ENCODE data around the gene NFYA. TPM values are rescaled to one million over a fixed set of nuclear protein-coding genes. Genes with fewer than 3 reads are reported as not detected.

The NFYA gene
- polyA plus RNA-seq, 2 of the 4 experiments (the other 2 are of a cell fraction): 11.2 to 17.0 TPM

- ChIA-PET POLR2A (no interaction called here), CTCF (interaction anchor here (0.7 to 2.5 kb wide), 3 partner anchors 30 to 94 kb away, joined by 3 to 12 read pairs (median 4); no protein-coding TSS in a partner anchor)
- 84% methylated on average over 1 of the region's 1 CpG for WGBS (ENCODE audit: missing lambda C conversion rate)
- Histone ChIP-seq H3K4me3 (no peak overlapping the region), H3K27ac (no peak overlapping the region), H3K4me1 (no peaks in the 10 kb centered on the region), H3K4me2 (no peak overlapping the region), H3K9me3 (no peaks in the 10 kb centered on the region)
- no peak for TF ChIP-seq NR3C1 (IDR thresholded peaks at IDR 0.05)
- no peak for TF ChIP-seq KDM5A (IDR thresholded peaks at IDR 0.05)
- DNase-seq (ENCODE audit: low read depth in 1 of 2, low spot score in 1 of 2) (no peak), ATAC-seq (no peak), FAIRE-seq (no peak)
Observed at GRCh38 chr6:41090841-41091761, 18.3 kb downstream of the NFYA start.

DNA sequence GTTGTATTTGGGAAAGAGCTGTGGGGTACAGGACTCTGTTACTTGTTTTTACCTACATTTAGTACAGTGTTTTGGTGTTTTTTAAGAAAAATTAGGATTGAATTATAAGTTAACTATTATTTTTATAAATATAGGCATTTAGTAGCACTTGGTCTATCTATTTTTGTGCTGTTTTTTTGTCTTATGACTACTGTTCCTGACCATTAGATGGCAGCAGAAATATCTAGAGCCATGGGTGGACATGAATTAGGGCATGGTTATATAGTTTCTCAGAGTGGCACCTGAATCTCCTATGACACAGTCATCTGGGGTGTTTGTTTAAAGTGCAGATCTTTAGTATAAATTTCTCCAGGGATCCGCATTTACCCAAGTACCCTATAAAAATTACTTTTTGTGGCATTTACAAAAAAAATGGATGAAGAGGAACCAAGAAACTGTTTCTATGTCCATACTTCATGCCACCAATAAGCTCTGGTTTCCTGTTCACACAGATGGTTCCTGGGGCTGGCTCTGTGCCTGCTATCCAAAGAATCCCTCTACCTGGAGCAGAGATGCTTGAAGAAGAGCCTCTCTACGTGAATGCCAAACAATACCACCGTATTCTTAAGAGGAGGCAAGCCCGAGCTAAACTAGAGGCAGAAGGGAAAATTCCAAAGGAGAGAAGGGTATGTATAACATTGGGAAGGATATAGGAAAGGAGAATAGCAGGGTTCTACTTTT is 19.8 kb downstream of the NFYA start:
- H3K4me2 ChIP-seq: no peak overlapping the region
- POLR2A ChIA-PET: no interaction called here
- DNase-seq (ENCODE audit: low read depth in 1 of 2, low spot score in 1 of 2) (peak; percentile 7 to 24), FAIRE-seq (no peak), ATAC-seq (peak in 1 of 2 experiments; percentile 57; a peak in 1 of 6 replicates)
- TF ChIP-seq HMGXB4 (CRISPR knock-in tag; IDR thresholded peaks at IDR 0.05; ENCODE audit: borderline replicate concordance) (no peak), SMC3 (IDR thresholded peaks at IDR 0.05) (0 out of 3 replicates have a peak, but pooled peaks have one; percentile 23), CTCF (IDR thresholded peaks at IDR 0.05) (peak; percentile 43; the same call in 2 of the 3 replicates), RAD21 (conservative IDR thresholded peaks at IDR 0.05 in 1 of 2, IDR thresholded peaks at IDR 0.05 in 1 of 2) (peak in 1 of 2 experiments; percentile 32; a peak in 2 of 5 replicates)
- WGBS (ENCODE audit: missing lambda C conversion rate): 91% methylated on average over 4 of the region's 4 CpGs
- H3K27ac ChIP-seq: no peak overlapping the region
- no peak overlapping the region for H3K4me3 ChIP-seq
- no peaks in the 10 kb centered on the region for H3K9me3 ChIP-seq
- no peaks in the 10 kb centered on the region for H3K4me1 ChIP-seq
- CTCF ChIA-PET: interaction anchor here (0.7 to 2.5 kb wide), 10 partner anchors 9 to 357 kb away, joined by 3 to 12 read pairs (median 4); no protein-coding TSS in a partner anchor

DNA sequence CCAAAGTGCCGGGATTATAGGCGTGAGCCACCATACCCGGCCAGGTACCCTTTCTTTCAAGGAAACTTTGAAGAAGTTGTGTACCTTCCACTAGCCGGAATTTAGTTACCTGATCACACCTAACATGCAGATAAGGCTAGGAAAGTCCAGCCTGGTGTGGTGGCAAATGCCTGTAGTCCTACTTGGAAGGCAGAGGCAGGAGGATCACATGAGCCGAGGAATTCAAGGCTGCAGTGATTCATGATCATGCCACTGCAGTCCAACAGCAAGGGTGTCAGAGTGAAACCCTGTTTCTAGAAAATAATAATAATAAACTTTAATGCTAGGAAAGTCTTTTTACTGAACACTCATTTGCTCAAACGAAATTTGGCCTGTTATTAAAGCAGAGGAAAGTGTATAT is 21.0 kb downstream of the NFYA start:
- Histone ChIP-seq H3K4me1 (no peaks in the 10 kb centered on the region), H3K27ac (no peak overlapping the region), H3K4me3 (no peak overlapping the region), H3K4me2 (no peak overlapping the region), H3K9me3 (no peaks in the 10 kb centered on the region)
- DNase-seq (ENCODE audit: low read depth in 1 of 2, low spot score in 1 of 2) (no peak), ATAC-seq (no peak), FAIRE-seq (no peak)
- ChIA-PET POLR2A (no interaction called here), CTCF (interaction anchor here (1.1 to 2.5 kb wide), 4 partner anchors 11 to 89 kb away, joined by 3 to 12 read pairs (median 4); no protein-coding TSS in a partner anchor)
- WGBS (ENCODE audit: missing lambda C conversion rate): 86% methylated on average over 6 of the region's 6 CpGs
- TF ChIP-seq CBX2 (IDR thresholded peaks at IDR 0.05; ENCODE audit: borderline replicate concordance, low read depth): no peak

DNA sequence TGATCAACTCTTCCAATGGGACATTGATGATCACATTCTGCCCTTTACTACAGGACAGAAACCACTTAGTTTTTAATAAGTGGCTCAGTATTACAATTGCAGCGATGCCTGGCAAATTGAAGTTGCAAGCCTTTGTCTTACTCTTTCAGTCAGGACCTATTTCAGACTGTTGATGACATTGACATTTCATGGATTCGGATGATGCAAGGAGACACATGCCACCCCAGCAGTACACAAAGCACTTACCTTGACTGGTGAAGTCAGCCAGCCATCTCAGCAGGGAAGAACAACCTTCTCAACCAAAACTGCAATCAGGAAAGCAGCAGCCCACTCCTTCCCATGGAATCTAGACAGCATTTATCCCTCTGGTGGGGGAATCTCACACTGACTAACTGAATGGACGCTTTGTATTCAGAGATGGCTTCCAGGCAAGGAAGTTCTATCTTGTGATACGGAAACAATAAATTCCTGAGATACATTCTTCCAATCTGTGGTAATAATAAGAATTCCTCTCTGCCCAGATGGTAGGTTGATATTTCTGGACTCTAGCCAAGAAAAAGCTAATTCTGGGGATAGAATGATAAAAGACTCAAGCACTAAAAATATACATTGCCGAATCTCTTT is 24.8 kb downstream of the NFYA start:
- FAIRE-seq (no peak), ATAC-seq (no peak), DNase-seq (ENCODE audit: low read depth in 1 of 2, low spot score in 1 of 2) (no peak)
- no peak overlapping the region for H3K27ac ChIP-seq
- 87% methylated on average over 5 of the region's 5 CpGs for WGBS (ENCODE audit: missing lambda C conversion rate)
- no peaks in the 10 kb centered on the region for H3K4me1 ChIP-seq
- no peak for TF ChIP-seq RNF2 (IDR thresholded peaks at IDR 0.05; ENCODE audit: borderline replicate concordance, low read depth)
- H3K9me3 ChIP-seq: no peaks in the 10 kb centered on the region
- H3K4me3 ChIP-seq: no peak overlapping the region
- ChIA-PET CTCF (interaction anchor here (1.5 kb wide), 1 partner anchor 83 kb away, joined by 3 read pairs; no protein-coding TSS in a partner anchor), POLR2A (no interaction called here)
- H3K4me2 ChIP-seq: no peak overlapping the region

Data from A549 (cell line).